Measurements from ENCODE around the gene DISC1.

The DISC1 gene

GRCh38 chr1:231814021-231814420 is 187.4 kb downstream of the DISC1 start:
- no peaks in the 10 kb centered on the region for H3K36me3 ChIP-seq (ENCODE audit: insufficient read depth, low read length)

GRCh38 chr1:231814521-231814920 is 187.9 kb downstream of the DISC1 start:
- no peaks in the 10 kb centered on the region for H3K36me3 ChIP-seq (ENCODE audit: insufficient read depth, low read length)
- H2AFZ ChIP-seq (ENCODE audit: low read length): no peak overlapping the region
- no peaks in the 10 kb centered on the region for H3K9me3 ChIP-seq (ENCODE audit: low read length)
- no peaks in the 10 kb centered on the region for H3K4me1 ChIP-seq (ENCODE audit: insufficient read depth, low read length, severe bottlenecking)
- H3K4me3 ChIP-seq (ENCODE audit: low read depth, low read length, poor library complexity, severe bottlenecking): no peak overlapping the region
- H3K4me2 ChIP-seq (ENCODE audit: low read length): no peak overlapping the region
- H3K9ac ChIP-seq (ENCODE audit: low read length): no peak overlapping the region
- H3K79me2 ChIP-seq (ENCODE audit: insufficient read depth, low read length): no peaks in the 10 kb centered on the region
- no peaks in the 10 kb centered on the region for H3K27me3 ChIP-seq (ENCODE audit: insufficient read depth, low read length)
- no peak overlapping the region for H3K27ac ChIP-seq (ENCODE audit: low read depth, low read length, poor library complexity, severe bottlenecking)
- H3F3A ChIP-seq (ENCODE audit: insufficient read depth, low read length): no peaks in the 10 kb centered on the region
- H3K9me2 ChIP-seq (ENCODE audit: low read depth, low read length): no peaks in the 10 kb centered on the region
- TF ChIP-seq CTCF (IDR thresholded peaks at IDR 0.05; ENCODE audit: low read length) (no peak), EZH2 (IDR thresholded peaks at IDR 0.05; ENCODE audit: borderline replicate concordance, low read length) (no peak)
- no peaks in the 10 kb centered on the region for H4K20me1 ChIP-seq (ENCODE audit: insufficient read depth, low read length)

More at GRCh38 chr1:231814021-231814420, 187.4 kb downstream of the DISC1 start:
- no peaks in the 10 kb centered on the region for H3K4me1 ChIP-seq (ENCODE audit: insufficient read depth, low read length, severe bottlenecking)
- H3K79me2 ChIP-seq (ENCODE audit: insufficient read depth, low read length): no peaks in the 10 kb centered on the region
- H3K27me3 ChIP-seq (ENCODE audit: insufficient read depth, low read length): no peaks in the 10 kb centered on the region
- no peak for TF ChIP-seq CTCF (IDR thresholded peaks at IDR 0.05; ENCODE audit: low read length)
- no peak for TF ChIP-seq EZH2 (IDR thresholded peaks at IDR 0.05; ENCODE audit: borderline replicate concordance, low read length)
- no peak overlapping the region for H3K27ac ChIP-seq (ENCODE audit: low read depth, low read length, poor library complexity, severe bottlenecking)
- no peaks in the 10 kb centered on the region for H3K9me2 ChIP-seq (ENCODE audit: low read depth, low read length)
- no peak overlapping the region for H3K4me2 ChIP-seq (ENCODE audit: low read length)
- no peak overlapping the region for H3K9ac ChIP-seq (ENCODE audit: low read length)
- H4K20me1 ChIP-seq (ENCODE audit: insufficient read depth, low read length): no peaks in the 10 kb centered on the region
- no peak overlapping the region for H2AFZ ChIP-seq (ENCODE audit: low read length)
- no peak overlapping the region for H3K4me3 ChIP-seq (ENCODE audit: low read depth, low read length, poor library complexity, severe bottlenecking)
- no peaks in the 10 kb centered on the region for H3K9me3 ChIP-seq (ENCODE audit: low read length)
- no peaks in the 10 kb centered on the region for H3F3A ChIP-seq (ENCODE audit: insufficient read depth, low read length)

GRCh38 chr1:231817801-231818200 is 191.2 kb downstream of the DISC1 start:
- no peaks in the 10 kb centered on the region for H4K20me1 ChIP-seq (ENCODE audit: insufficient read depth, low read length)
- H3F3A ChIP-seq (ENCODE audit: insufficient read depth, low read length): no peaks in the 10 kb centered on the region
- no peak overlapping the region for H3K27ac ChIP-seq (ENCODE audit: low read depth, low read length, poor library complexity, severe bottlenecking)
- no peaks in the 10 kb centered on the region for H3K4me1 ChIP-seq (ENCODE audit: insufficient read depth, low read length, severe bottlenecking)
- TF ChIP-seq CTCF (IDR thresholded peaks at IDR 0.05; ENCODE audit: low read length) (no peak), EZH2 (IDR thresholded peaks at IDR 0.05; ENCODE audit: borderline replicate concordance, low read length) (no peak)
- no peaks in the 10 kb centered on the region for H3K9me3 ChIP-seq (ENCODE audit: low read length)
- H2AFZ ChIP-seq (ENCODE audit: low read length): no peak overlapping the region
- peaks cover 5% of the 10 kb centered on the region; the same call in 1 of the 2 replicates for H3K27me3 ChIP-seq (ENCODE audit: insufficient read depth, low read length)
- H3K9me2 ChIP-seq (ENCODE audit: low read depth, low read length): no peaks in the 10 kb centered on the region
- no peak overlapping the region for H3K9ac ChIP-seq (ENCODE audit: low read length)
- H3K4me3 ChIP-seq (ENCODE audit: low read depth, low read length, poor library complexity, severe bottlenecking): no peak overlapping the region
- H3K4me2 ChIP-seq (ENCODE audit: low read length): no peak overlapping the region
- no peaks in the 10 kb centered on the region for H3K36me3 ChIP-seq (ENCODE audit: insufficient read depth, low read length)
- H3K79me2 ChIP-seq (ENCODE audit: insufficient read depth, low read length): no peaks in the 10 kb centered on the region

Data from OCI-LY1 (cell line).